GM18873 (cell line): ENCODE results near the gene R3HDM4.
"Not testable (repeated sequence)": the region's sequence is repeated elsewhere in the genome, so short reads cannot be mapped to it uniquely, and the experiment has no call there.

Source experiments
- ATAC-seq: cut with Tn5 transposase; IDR thresholded peaks from one replicate; pipeline ENCODE4 v1.9.1; 2021; ENCODE audit warnings: mild to moderate bottlenecking, moderate library complexity, moderate number of reproducible peaks; ENCODE audit not compliant: unreplicated experiment, low FRiP score

R3HDM4 gene

DNA sequence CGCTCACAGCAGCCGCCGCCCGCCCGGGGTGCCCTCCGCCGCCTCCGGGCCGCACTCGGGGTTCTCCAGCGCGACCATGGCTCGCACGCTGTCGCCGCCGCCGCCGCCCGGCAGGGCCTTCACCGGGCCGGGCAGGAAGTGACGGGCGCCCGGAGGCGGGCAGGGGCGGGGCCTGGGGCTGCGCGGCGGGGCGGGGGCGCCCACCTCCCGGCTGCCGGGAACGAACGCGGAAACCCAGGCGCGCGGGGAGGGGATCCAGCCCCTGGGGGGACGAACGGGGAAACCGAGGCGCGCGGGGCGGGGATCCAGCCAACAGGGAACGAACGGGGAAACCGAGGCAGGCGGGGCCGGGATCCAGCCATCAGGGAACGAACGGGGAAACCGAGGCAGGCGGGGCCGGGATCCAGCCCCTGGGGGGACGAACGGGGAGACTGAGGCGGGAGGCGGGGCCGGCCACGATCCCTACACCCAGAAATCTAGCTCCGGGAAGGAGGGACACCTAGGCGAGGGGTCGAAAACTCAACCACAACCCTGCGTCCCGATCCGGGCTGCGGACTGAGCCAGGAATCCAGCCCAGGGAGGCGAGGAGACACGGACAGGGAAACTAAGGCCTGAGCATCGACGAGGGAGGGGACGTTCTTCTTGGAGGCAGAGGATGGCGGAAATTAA, at the start of gene R3HDM4:
Gene R3HDM4 (minus strand): TSS at position 140 of the 669 bp plus-strand sequence. CDS start 62 bp downstream, at position 78.
- ATAC-seq: no peak

- no peak for ATAC-seq
These were observed 49.0 kb upstream of the R3HDM4 start for GRCh38 chr19:961866-962620.

DNA sequence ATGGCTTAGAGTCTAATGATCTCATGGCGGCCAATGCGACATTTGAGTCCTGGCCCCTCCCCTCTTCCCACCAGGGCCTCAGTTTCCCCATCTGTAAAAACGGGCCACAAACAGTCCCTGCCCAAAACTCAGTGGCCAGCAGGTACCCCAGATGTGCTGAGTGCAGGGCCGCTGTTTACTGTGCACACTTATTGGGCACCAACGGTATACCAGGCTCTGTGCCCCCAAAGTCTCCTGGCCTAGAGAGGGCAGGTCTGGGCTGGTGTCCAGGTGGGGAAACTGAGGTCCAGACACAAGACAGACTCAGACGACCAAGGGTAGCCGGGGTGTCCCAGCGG, 47.6 kb upstream of the R3HDM4 start:
- no peak for ATAC-seq

- no peak for ATAC-seq
These were observed 47.0 kb upstream of the R3HDM4 start for GRCh38 chr19:960020-960419.

DNA sequence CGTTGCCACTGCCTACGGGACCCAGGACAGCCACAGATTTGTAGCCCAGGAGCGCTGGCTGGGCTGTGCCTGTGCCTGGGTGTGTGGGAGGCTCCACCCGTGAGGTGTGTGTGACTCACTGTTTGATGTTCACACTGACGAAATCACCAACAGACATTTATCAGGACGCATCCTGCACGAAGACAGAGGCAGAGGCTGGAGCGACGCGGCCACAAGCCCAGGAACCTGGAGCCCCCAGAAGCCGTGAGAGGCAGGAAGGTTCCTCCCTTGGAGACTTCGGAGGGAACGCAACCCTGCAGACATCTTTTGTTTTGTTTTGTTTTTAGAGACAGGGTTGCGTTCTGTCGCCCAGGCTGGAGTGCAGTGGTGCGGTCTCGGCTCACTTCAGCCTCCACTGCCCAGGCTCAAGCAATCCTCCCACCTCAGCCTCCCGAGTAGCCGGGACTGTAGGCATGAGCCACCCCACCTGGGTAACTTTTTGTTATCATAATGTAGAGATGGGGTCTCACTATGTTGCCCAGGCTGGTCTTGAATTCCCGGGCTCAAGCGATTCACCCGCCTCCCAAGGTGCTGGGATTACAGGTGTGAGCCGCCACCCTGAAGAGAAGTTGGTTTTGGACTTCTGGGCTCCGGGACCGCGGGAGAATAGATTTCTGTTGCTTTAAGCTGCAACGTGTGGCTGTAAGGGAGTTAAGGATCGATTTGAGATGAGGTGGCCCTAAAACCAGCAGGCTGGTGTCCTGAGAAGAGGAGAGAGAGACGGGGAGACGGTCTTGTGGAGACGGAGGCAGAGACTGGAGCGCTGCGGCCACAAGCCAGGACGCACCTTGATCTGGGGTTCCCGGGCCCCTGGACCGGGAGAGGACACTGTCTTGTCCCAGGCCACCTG, 46.2 kb upstream of the R3HDM4 start:
- ATAC-seq: no peak

GRCh38 chr19:957578-957977, 44.6 kb upstream of the R3HDM4 start:
- not testable (repeated sequence) for ATAC-seq

- no peak for ATAC-seq
These were observed 43.9 kb upstream of the R3HDM4 start for GRCh38 chr19:956766-957440.

DNA sequence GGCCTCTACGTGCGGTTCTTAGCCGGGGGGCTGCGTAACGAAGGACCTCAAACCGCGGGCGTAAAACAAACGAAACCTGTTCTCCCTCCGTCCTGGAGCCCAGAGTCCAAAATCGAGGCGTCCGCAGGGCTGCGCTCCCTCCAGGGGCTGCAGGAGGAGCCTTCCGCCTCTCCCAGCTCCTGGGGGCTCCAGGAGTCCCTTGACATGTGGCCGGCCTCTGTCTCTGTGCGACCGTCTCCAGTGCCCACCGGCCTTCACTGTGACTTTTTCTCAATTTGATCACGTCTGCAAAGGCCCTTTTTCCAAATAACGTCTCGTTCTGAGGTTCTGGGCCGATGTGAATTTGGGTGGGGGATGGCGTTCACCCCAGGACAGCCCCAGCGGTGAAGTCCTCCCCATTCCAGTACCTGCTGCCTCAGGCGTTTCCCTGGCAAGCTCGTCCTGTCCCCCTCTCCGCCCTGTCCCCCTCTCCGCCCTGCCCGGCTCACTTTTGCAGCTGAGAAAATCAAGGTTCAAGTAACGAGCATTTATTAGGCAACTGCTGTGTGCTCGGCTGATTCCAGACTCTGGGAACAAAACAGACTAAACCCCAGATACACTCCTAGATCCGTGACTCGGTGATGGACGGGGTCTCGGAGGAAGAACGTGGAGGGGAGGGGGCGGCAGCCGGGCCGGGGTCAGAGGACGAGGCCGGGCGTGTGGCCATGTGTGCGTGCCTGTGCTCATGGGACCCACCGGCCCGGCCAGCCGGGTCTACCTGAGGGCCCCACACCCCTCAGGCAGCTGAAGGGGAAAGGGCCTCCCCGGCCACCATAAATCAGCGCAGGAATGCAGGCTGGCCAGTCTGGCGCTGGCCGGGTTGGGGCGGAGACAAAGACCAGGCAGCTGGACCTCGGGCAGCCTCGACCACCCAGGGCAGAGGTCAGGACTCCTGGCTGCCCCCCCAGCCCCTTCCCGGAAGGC, 43.1 kb upstream of the R3HDM4 start:
- no peak for ATAC-seq

GRCh38 chr19:954672-955494, 41.9 kb upstream of the R3HDM4 start:
- ATAC-seq: no peak

DNA sequence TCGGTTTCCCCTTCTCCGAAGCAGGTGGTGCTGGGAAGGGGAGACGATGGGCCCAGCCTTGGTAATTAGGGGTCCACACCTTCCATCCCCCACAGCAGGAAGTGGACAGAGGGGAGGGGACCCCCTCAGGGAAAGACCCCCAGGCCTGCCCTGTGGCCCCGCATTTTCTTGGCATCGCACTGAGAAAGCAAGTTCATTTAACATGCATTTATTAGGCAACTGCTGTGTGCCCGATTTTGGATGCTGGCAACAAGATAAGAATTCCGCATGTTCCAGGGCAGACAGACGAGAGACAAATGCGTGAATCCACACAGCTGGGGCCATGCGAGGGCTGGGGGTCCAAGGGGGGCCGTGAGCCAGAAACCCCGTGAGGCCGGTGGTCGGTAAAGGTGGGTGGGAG, 41.3 kb upstream of the R3HDM4 start:
- ATAC-seq: no peak

DNA sequence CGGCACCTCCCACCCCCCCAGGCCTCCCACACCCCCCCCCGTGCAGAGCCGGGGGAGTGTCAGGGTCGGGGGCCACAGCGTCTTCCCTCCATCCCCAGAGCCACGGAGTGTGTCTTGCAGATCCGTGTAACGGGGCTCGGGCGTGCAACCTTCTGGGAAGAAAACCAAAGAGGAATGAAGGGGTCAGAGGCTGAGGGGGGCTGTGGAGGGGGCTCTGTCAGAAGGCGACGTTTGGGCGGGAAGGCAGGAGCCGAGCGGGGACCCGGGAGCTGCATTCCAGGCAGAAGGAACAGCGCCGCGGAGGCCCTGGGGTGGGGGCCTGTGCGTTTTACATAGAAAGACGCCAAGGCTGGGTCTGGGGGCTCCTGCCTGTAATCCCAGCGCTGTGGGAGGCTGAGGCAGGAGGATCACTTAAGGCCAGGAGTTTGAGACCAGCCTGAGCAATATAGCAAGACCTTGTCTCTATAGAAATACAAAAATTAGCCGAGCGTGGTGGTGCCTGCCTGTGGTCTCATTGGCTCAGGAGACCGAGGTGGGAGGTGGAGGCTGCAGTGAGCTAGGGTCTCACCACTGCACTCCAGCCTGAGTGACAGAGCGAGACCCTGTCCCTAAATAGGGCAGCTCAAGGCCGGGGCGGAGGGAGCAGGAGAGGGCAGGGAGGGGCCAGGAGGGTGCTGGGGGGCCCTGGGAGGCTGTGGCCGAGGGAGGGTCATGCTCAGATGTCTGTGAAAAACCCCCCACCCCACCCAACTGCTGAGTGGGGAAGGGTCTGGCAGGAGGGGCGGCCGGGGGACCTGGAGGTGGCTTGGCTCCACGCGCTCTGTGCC, 40.6 kb upstream of the R3HDM4 start:
- no peak for ATAC-seq

GRCh38 chr19:952680-953444, 39.8 kb upstream of the R3HDM4 start:
- no peak for ATAC-seq

GRCh38 chr19:952049-952679, 39.1 kb upstream of the R3HDM4 start:
- ATAC-seq: no peak

- no peak for ATAC-seq
These were observed 37.5 kb upstream of the R3HDM4 start for GRCh38 chr19:950352-951066.

- ATAC-seq: no peak
These were observed 36.0 kb upstream of the R3HDM4 start for GRCh38 chr19:948842-949496.
